ENCODE measurements around the gene AKT3. TPM values are rescaled to one million over a fixed set of nuclear protein-coding genes. Genes with fewer than 3 reads are reported as not detected.

The AKT3 gene
- total RNA-seq, 4 donors from 2014 or later = 51.7 to 84.1 (median 71.1) TPM

DNA sequence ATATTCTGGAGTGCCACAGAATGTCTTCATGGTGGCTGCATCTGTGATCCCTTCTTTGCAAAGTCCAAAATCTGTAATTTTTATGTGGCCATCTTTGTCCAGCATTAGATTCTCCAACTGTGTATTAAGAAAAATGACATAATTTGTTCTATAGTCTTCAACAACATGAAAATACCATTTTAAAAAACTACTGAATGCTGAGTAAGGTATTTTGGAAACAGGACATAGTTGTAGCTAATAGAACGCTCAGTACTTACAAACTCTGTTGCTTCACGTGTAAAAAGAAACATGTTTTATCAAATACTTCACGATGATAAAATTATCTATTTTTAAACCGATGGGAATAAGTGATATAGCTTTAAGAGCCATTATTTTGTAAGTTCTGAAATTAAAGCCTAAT lies 286.3 kb downstream of the AKT3 start:
- Histone ChIP-seq H3K27ac (no peak overlapping the region), H3K36me3 (peaks cover 8 to 13% of the 10 kb centered on the region in 2 donors), H3K9me3 (no peaks in the 10 kb centered on the region), H3K27me3 (no peaks in the 10 kb centered on the region), H3K4me1 (no peaks in the 10 kb centered on the region), H3K4me3 (replicated peaks in 1 of 3) (no peak overlapping the region)
- TF ChIP-seq, protein P1, sequence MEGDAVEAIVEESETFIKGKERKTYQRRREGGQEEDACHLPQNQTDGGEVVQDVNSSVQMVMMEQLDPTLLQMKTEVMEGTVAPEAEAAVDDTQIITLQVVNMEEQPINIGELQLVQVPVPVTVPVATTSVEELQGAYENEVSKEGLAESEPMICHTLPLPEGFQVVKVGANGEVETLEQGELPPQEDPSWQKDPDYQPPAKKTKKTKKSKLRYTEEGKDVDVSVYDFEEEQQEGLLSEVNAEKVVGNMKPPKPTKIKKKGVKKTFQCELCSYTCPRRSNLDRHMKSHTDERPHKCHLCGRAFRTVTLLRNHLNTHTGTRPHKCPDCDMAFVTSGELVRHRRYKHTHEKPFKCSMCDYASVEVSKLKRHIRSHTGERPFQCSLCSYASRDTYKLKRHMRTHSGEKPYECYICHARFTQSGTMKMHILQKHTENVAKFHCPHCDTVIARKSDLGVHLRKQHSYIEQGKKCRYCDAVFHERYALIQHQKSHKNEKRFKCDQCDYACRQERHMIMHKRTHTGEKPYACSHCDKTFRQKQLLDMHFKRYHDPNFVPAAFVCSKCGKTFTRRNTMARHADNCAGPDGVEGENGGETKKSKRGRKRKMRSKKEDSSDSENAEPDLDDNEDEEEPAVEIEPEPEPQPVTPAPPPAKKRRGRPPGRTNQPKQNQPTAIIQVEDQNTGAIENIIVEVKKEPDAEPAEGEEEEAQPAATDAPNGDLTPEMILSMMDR (IDR thresholded peaks at IDR 0.05) = no peak
- TF ChIP-seq POLR2A (IDR thresholded peaks at IDR 0.05) = no peak
- intact Hi-C loops (cut with DNase I) = no loop called here
- 96 to 98% methylated on average over 4 of the region's 4 CpGs for WGBS, 2 donors
- DNase-seq = no peak

- Histone ChIP-seq H3K27ac (no peak overlapping the region), H3K4me3 (replicated peaks in 1 of 3) (no peak overlapping the region), H3K27me3 (no peaks in the 10 kb centered on the region), H3K4me1 (no peaks in the 10 kb centered on the region), H3K9me3 (no peaks in the 10 kb centered on the region), H3K36me3 (peaks cover 8 to 13% of the 10 kb centered on the region in 2 donors)
- WGBS, 2 donors = 81 to 91% methylated on average over 1 of the region's 1 CpG
- TF ChIP-seq, protein P1 (IDR thresholded peaks at IDR 0.05) = no peak
- no peak for TF ChIP-seq POLR2A (IDR thresholded peaks at IDR 0.05)
- intact Hi-C loops (cut with DNase I) = no loop called here
- DNase-seq = no peak
Observed at GRCh38 chr1:243562473-243562872, 287.6 kb downstream of the AKT3 start.

GRCh38 chr1:243561588-243562319 lies 288.3 kb downstream of the AKT3 start:
- WGBS, 2 donors = 96 to 97% methylated on average over 2 of the region's 2 CpGs
- TF ChIP-seq, protein P1 (IDR thresholded peaks at IDR 0.05) = no peak
- no peak for TF ChIP-seq POLR2A (IDR thresholded peaks at IDR 0.05)
- Histone ChIP-seq H3K4me3 (replicated peaks in 1 of 3) (no peak overlapping the region), H3K27ac (no peak overlapping the region), H3K27me3 (no peaks in the 10 kb centered on the region), H3K36me3 (peaks cover 8 to 13% of the 10 kb centered on the region in 2 donors), H3K9me3 (no peaks in the 10 kb centered on the region), H3K4me1 (no peaks in the 10 kb centered on the region)
- no peak for DNase-seq
- intact Hi-C loops (cut with DNase I) = no loop called here

DNA sequence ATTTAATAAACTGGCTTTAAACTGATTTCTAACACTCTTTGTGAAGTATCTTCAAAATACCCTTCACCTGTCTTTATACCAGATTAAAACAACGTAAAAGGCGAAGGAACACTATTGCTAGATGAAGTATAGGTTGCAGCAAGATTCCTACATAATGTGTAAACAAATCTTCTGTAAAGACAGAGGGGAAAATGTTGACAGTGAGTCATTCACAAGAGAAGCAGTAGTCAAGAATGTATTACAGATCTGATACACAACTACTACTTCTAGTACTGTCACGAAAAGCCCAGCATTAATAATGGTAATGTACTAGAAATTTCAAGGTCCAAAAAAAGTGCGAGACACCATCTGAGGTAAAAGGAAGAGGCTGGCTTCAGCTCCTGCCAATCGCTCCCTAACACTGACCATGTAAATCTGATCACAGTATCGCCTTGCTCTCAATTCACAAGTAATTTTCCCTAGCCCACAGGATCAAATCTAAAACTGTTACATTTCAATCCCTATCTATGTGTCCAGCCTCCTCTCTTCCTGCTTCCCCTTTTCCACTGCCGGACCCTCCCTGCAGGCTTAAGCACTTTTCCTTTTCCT lies 290.4 kb downstream of the AKT3 start:
- no peak overlapping the region for H3K4me3 ChIP-seq (replicated peaks in 1 of 3)
- no peak for DNase-seq
- intact Hi-C loops (cut with DNase I) = no loop called here
- H3K36me3 ChIP-seq = peaks cover 8 to 13% of the 10 kb centered on the region in 2 donors
- H3K27me3 ChIP-seq = no peaks in the 10 kb centered on the region
- no peaks in the 10 kb centered on the region for H3K4me1 ChIP-seq
- TF ChIP-seq, protein P1 (IDR thresholded peaks at IDR 0.05) = no peak
- no peak for TF ChIP-seq POLR2A (IDR thresholded peaks at IDR 0.05)
- H3K9me3 ChIP-seq = no peaks in the 10 kb centered on the region
- H3K27ac ChIP-seq = no peak overlapping the region
- 88 to 90% methylated on average over 7 of the region's 7 CpGs for WGBS, 2 donors

- WGBS, 2 donors = 91 to 98% methylated on average over 1 of the region's 1 CpG
- Histone ChIP-seq H3K4me1 (no peaks in the 10 kb centered on the region), H3K36me3 (peaks cover 8 to 13% of the 10 kb centered on the region in 2 donors), H3K27ac (no peak overlapping the region), H3K9me3 (no peaks in the 10 kb centered on the region), H3K27me3 (no peaks in the 10 kb centered on the region), H3K4me3 (replicated peaks in 1 of 3) (no peak overlapping the region)
- intact Hi-C loops (cut with DNase I) = no loop called here
- DNase-seq = no peak
- TF ChIP-seq, protein P1 (IDR thresholded peaks at IDR 0.05) = no peak
- TF ChIP-seq POLR2A (IDR thresholded peaks at IDR 0.05) = no peak
Observed at GRCh38 chr1:243558576-243558975, 291.5 kb downstream of the AKT3 start.

Data from thyroid gland (tissue), 4 donors.